ENCODE results near the gene KAT8.

KAT8 gene

DNA sequence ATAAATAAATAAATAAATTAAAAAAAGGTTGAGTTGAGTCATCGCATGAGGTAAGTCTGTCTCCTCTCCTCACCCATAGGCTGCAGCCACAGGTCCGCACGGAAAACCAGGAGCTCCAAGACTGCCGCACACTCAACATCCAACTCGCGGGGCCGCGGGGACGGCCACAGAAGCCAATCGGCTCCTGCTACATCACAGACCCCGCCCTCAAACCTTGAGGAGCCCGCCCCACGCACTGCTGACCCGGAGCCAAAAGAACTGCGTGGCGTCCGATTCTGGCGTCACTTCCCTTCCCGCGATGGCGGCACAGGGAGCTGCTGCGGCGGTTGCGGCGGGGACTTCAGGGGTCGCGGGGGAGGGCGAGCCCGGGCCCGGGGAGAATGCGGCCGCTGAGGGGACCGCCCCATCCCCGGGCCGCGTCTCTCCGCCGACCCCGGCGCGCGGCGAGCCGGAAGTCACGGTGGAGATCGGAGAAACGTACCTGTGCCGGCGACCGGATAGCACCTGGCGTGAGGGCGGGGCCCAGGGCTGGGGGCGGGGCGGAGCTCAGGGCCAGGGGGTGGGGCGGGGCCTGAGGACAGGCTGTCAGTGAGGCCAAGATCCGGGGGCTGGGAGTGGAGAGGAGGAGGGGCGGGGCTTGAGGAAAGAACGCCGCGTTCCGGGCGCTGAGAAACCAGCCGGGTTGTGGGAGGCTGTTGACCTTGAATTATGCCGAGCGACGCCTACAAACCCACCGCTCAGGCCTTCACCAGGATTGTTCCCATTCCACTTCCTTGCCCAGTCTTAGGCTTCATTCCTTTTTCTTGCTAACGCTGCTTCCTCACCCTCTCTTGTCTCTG lies at the start of gene KAT8:
Gene KAT8 (plus strand): TSS at position 281 of the 839 bp plus-strand sequence. CDS start 18 bp downstream, at position 299.
- peak; percentile 94 for DNase-seq

DNA sequence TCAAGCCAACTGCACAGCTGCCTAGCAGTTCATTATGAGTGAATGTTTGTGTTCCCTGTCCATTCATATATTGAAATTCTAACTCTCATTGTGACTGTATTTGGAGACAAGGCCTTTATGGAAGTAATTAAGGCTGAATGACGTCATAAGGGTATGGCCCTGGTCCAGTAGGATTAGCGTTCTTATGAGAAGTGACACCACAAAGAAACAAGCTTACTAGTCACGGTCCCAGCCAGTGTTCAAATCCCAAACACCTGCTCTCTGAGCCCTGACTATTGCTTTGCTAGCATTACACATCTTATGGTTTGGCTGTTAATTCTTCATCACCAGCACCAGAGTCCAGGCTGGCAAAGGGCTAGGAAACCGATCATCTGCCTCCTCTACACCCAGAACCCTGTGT lies 45.6 kb upstream of the KAT8 start:
- DNase-seq, result no peak

DNA sequence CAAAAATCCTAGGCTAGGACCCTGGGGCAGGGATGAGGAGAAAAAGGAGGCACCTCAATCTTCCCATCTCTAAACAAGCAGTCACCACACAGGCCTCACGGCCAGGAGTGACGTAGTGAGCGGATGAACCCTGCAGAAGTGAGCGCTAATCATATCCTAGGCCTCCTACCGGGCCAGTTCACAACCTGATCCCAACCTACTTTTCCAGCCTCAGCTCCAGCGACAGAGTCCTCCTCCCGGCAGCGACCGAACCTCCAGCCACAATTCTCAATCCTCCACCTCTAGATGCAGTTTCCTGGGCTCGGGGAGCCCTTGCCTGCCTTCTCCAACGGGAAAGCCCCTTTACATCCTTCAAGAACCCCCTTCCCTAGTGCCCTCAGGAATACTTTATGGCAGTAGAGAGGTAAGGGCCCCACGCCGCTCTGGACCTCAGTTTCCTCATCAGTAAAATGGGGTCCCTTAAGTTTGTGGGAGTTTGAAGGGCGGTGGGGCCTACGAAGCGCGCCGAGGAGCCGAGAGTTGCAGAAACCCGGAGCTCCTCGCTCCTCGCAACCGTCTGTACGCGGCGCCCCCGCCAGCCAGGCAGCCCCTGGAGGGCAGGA lies 44.8 kb upstream of the KAT8 start:
- DNase-seq, result no peak

DNA sequence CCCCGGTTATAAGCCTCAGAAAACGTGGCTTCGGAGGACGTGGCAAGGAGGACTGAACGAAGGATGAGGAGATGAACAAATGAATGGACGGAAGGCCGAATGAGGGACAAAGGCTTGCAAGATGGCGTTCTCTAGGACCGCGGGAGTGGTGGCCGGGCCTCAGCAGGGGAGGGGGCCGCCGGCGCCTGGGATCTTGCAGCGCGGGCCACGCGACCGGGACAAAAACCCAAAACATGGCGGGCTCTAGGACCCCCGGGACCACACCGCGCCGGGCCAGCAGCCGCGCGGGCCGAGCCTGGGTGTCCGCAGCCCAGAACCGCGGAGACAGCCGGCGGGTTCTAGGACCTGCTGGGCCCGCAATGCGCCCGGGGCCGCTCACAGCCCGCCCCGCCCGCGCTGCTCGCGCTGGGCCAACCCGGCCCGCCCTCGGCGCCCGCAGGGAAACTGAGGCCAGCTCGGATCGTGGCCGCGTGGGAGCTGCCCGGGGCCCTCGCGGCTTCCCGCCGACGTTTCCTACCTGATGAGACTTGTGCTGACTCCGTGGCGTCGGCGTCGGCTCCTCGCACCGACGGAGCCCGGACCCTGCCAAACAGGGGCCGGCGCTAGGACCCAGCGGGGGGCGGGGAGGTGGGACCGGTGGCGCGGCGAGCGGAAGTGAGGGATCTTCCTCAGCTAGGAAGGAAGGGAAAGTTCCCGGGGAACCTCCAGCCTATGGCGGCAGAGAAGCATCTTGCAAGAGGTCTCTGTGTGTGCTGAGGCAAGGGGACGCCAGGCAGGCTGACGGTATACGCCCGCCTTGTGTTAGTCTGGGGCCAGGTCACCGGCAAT lies 44.1 kb upstream of the KAT8 start:
- DNase-seq, result peak; percentile 71

DNA sequence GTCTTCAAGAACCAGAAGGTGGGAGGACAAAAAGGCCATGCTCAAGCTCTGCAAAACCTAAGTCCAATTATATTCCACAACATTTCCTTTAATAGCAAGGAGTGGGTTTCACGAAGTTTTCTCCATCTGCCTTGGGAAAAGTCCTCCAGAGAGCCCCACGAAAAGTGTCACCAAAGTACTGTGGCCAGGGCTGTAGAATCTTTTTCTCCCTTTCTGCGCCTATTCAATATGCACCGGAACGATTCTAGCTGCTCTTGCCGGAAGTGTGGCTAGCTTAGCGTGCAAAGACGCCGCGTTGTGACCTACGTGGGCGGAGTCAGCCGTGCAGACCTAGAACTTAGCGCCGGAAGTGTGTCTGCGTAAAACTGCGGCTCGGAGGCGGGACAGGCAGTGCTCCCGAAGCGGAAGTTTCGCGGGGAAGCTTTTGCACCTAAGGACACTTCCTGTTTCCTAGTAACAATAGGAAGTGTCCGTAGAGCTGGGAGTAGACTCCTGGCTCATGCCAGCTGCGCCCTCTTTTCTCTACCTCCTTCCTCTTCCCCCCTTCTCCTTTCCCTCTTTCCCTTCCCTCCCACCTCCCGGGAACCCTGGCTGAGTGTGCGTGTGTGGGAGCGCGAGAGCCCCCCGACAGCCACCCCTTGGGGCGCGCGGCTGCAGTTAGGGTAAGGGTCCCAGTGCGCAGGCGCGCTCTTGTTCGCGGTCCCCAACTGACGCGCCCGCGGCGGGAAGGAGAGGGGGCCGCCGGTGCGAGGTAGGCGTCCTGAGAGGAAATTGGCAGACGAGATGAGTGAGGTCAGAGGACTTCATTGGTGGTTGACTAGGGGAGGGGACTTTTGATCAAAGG lies 43.3 kb upstream of the KAT8 start, which contains the start of the genes ZNF646 and ZNF668:
Gene ZNF646 (plus strand): TSS at position 453 of the 844 bp plus-strand sequence. CDS start 1,903 bp downstream, outside the sequence.
Gene ZNF668 (minus strand): TSS at position 271 of the 844 bp plus-strand sequence. CDS start 9,781 bp downstream, outside the sequence.
- peak; percentile 97 for DNase-seq

DNA sequence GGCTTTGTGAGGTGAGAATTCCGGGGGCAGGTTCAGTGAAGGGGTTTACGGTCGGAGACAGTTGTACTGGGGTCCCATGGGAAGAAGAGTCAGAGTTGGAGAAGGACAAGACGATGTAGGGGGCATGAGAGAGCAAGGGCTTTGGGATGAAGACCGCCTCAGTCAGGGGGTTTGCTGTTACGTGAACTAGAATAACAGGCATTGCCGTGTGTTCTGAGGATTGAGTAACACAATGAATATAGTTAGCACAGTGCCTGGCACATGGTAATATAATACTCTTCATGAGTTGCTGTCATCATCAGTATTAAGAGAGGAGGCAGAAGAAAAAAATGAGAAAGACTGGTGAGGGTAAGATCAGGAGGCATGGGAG lies 42.7 kb upstream of the KAT8 start:
- no peak for DNase-seq

DNA sequence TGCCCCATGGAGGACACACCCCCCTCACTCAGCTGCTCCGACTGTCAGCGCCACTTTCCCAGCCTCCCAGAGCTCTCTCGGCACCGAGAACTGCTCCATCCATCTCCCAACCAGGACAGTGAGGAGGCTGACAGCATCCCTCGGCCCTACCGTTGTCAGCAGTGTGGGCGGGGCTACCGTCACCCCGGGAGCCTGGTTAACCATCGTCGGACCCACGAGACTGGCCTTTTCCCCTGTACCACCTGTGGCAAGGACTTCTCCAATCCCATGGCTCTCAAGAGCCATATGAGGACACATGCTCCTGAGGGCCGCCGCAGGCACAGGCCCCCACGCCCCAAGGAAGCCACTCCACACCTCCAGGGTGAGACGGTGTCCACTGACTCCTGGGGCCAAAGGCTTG lies 41.1 kb upstream of the KAT8 start:
- no peak for DNase-seq

DNA sequence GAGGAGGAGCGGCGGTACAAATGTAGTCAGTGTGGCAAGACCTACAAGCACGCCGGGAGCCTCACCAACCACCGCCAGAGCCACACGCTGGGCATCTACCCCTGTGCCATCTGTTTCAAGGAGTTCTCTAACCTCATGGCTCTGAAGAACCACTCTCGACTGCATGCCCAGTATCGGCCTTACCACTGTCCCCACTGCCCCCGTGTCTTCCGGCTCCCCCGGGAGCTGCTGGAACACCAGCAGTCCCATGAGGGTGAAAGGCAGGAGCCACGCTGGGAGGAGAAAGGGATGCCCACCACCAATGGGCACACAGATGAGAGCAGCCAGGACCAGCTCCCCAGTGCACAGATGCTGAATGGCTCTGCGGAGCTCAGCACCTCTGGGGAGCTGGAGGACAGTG lies 40.4 kb upstream of the KAT8 start:
- DNase-seq, result no peak

DNA sequence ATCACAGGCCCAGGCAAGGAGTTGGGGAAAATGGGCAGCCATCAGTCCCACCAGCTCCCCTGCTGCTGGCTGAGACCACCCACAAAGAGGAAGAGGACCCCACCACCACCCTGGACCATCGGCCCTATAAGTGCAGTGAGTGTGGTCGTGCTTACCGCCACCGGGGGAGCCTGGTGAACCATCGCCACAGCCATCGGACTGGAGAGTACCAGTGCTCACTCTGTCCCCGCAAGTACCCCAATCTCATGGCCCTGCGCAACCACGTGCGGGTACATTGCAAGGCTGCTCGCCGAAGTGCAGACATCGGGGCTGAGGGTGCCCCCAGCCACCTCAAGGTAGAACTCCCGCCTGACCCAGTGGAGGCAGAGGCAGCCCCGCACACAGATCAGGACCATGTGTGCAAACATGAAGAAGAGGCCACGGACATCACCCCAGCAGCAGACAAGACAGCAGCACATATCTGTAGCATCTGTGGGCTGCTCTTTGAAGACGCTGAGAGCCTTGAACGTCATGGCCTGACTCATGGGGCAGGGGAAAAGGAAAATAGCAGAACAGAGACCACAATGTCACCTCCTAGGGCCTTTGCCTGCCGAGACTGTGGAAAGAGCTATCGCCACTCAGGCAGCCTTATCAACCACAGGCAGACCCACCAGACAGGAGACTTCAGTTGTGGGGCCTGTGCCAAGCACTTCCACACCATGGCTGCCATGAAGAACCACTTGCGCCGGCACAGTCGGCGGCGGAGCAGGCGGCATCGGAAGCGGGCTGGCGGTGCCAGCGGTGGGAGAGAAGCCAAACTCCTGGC lies 39.7 kb upstream of the KAT8 start:
- no peak for DNase-seq

DNA sequence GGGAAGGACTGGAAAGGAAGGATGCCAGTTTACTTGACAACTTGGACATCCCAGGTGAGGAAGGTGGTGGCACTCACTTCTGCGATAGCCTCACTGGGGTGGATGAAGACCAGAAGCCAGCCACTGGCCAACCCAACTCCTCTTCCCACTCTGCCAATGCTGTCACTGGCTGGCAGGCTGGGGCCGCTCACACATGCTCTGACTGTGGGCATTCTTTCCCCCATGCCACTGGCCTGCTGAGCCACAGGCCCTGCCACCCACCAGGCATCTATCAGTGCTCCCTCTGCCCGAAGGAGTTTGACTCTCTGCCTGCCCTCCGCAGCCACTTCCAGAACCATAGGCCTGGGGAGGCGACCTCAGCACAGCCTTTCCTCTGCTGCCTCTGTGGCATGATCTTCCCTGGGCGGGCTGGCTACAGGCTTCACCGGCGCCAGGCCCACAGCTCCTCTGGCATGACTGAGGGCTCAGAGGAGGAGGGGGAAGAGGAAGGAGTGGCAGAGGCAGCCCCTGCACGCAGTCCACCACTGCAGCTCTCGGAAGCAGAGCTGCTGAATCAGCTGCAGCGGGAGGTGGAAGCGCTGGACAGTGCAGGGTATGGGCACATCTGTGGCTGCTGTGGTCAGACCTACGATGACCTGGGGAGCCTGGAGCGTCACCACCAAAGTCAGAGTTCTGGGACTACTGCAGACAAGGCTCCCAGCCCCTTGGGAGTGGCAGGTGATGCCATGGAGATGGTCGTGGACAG lies 38.7 kb upstream of the KAT8 start:
- no peak for DNase-seq

DNA sequence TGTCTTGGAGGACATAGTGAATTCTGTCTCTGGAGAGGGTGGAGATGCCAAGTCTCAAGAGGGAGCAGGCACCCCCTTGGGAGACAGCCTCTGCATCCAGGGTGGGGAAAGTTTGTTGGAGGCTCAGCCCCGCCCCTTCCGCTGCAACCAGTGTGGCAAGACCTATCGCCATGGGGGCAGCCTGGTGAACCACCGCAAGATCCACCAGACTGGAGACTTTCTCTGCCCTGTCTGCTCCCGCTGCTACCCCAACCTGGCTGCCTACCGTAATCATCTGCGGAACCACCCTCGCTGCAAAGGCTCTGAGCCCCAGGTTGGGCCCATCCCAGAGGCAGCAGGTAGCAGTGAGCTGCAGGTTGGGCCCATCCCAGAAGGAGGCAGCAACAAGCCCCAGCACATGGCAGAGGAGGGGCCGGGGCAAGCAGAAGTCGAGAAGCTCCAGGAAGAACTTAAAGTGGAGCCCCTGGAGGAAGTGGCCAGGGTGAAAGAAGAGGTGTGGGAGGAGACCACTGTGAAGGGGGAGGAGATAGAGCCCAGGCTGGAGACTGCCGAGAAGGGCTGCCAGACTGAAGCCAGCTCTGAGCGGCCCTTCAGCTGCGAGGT lies 38.0 kb upstream of the KAT8 start:
- no peak for DNase-seq

DNA sequence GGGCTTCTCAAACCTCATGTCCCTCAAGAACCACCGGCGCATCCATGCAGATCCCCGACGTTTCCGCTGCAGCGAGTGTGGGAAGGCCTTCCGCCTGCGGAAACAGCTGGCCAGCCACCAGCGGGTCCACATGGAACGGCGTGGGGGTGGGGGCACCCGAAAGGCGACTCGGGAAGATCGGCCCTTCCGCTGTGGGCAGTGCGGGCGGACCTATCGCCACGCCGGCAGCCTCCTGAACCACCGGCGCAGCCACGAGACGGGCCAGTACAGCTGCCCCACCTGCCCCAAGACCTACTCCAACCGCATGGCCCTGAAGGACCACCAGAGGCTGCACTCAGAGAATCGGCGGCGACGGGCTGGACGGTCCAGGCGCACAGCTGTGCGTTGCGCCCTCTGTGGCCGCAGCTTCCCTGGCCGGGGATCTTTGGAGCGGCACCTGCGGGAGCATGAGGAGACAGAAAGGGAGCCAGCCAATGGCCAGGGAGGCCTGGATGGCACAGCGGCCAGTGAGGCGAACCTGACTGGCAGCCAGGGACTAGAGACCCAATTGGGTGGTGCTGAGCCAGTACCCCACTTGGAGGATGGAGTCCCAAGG lies 37.3 kb upstream of the KAT8 start:
- DNase-seq, result no peak

DNA sequence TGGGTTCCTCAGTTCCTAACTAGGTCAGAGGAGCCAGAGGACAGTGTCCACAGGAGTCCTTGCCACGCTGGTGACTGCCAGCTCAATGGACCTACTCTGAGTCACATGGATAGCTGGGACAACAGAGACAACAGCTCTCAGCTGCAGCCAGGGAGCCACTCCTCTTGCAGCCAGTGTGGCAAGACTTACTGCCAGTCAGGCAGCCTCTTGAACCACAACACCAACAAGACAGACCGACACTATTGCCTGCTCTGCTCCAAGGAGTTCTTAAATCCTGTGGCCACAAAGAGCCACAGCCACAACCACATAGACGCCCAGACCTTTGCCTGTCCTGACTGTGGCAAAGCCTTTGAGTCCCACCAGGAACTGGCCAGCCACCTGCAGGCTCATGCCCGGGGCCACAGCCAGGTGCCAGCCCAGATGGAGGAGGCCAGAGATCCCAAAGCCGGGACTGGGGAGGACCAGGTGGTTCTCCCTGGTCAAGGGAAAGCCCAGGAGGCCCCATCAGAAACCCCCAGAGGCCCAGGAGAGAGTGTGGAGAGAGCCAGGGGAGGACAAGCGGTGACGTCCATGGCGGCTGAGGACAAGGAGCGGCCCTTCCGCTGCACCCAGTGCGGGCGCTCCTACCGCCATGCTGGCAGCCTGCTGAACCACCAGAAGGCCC lies 36.6 kb upstream of the KAT8 start:
- no peak for DNase-seq

DNA sequence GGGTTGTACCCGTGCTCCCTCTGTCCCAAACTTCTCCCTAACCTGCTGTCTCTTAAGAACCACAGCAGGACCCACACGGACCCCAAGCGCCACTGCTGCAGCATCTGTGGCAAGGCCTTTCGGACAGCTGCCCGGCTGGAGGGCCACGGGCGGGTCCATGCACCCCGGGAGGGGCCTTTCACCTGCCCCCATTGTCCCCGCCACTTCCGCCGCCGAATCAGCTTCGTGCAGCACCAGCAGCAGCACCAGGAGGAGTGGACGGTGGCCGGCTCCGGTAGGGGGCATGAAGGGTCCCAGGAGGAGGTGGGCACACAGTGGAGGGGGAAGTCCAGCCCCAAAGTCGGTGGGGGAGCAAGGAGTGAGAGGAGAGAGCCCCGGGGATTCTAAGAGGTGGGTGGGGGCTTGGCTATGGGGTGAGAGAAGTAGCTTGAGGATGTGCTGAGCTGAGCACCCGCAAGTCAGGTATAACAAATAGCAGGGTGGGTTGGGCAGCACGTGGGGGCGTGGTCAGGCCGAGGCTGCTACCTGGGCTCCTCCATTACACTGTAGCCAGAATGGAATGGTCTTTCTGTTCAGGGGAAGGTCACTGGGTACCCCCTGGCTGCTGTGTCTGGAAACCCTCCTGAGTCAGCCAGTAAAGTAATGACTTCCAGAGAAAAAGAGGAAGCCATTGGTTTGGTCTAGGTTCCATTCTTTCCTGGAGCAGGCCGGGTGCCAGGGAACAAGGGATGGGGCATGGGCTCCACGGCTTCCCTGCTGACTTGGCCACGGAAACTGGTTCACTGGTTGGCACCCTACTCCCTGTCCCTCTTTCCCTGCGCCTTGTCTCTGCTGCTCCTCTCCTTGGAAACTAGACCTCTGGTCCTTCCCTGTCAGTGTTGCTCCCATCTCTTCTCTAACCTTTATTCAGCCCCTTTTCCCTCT lies 35.8 kb upstream of the KAT8 start:
- no peak for DNase-seq

DNA sequence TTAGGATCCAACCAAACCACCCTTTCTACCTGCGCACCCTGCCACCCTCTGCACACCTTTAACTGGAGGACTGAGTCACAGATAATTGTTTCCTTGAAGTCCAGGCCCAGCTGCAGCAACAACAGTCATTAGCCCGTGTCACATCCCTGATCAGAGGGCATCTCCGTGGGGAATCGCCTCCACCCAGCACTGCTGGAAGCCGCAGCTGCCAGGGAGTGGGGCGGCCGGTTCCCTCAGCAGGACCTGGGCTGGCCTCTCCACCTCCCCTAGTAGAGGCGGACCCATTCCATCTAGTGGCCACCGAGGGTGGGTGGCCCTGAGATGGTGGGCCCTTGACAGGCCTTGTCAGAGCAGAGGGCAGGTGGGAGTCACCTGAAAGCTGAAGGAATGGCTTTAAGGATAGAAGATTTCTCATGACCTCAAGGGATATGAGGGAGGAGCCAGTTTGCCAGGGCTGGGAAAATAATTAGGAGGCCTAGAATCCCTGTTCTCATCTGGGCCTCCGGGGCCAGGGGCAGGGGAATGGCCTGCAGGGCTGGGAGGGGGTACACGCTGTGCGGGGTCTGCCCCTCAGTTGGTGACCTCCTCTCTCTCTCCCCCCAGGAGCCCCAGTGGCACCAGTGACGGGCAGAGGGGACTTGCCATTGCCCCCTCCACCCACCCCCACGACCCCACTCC lies 35.0 kb upstream of the KAT8 start:
- no peak for DNase-seq

DNA sequence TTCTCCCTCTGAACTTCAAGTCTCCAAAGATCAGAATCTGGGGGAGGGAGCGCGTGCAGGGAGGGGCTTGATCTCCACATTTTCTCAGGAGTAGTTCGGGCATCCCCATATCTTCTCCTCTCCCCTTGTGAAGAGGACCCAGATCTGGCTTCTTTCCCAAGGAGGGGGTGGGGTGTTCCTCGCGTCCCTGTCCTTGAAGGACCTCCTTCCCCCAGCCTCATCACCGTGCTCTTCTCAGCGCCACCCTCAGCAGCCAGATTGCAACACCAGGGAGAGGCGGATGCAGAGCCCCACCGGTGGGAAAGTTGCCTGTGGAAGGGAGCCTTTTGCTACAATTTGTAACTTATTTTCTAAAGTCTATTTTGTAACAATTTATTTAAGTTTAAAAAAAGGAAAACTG lies 34.4 kb upstream of the KAT8 start:
- no peak for DNase-seq

DNA sequence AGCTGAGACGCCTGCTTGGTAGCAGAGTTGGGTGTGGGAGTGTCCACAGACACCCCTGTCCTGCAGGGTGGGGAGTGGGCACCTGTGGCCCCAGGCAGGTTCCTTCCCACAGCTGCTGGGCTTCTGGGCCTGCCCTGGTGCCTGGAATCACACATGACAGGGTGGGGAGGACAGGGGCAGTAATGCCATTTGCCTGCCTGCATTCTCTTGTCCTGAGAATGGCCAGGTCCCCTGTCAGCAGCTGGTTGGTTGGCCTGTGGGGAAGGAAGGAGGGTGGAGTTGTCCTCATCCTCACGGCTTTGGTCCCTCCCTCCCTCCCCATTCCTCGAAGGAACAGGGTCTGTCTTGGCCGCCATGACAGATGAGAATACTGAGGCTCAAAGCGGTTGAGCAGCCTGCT lies 33.9 kb upstream of the KAT8 start:
- DNase-seq, result no peak

DNA sequence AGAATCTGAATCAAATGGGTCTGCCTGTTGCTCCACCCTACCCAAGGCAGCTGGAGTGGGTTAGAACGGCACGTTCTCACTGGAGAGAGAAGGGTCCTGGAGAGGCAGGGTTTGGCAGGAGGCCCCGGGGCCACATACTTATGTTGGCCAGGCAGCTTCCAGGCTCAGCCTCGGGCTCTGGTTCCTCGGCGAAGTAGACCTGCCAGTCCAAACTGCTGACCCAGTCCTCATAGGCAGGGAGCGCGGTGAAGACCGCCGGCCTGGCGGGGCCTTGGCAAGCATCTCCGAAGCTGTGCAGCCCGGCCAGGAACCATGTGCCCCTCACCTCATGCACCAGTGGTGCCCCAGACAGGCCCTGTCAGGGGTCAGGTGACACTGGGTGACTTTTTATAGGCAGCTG lies 33.5 kb upstream of the KAT8 start:
- DNase-seq, result no peak
